ENCODE results near the gene DYRK3.

DYRK3 gene

GRCh38 chr1:206662396-206663092, 27.2 kb downstream of the DYRK3 start:
- no peak for DNase-seq

- no peak for DNase-seq
These were observed 28.0 kb downstream of the DYRK3 start for GRCh38 chr1:206663362-206663761.

- peak; percentile 76 for DNase-seq
These were observed 28.7 kb downstream of the DYRK3 start for GRCh38 chr1:206663832-206664652.

GRCh38 chr1:206664740-206665139, 29.4 kb downstream of the DYRK3 start:
- no peak for DNase-seq

- DNase-seq: no peak
These were observed 30.8 kb downstream of the DYRK3 start for GRCh38 chr1:206666031-206666561.

- DNase-seq: peak; percentile 25
These were observed 31.8 kb downstream of the DYRK3 start for GRCh38 chr1:206666954-206667665.

GRCh38 chr1:206668351-206668750, 33.0 kb downstream of the DYRK3 start:
- no peak for DNase-seq

GRCh38 chr1:206668874-206669410, 33.6 kb downstream of the DYRK3 start:
- no peak for DNase-seq

- DNase-seq: no peak
These were observed 36.8 kb downstream of the DYRK3 start for GRCh38 chr1:206672011-206672688.

- DNase-seq: peak; percentile 70
These were observed 37.8 kb downstream of the DYRK3 start for GRCh38 chr1:206672844-206673758.

- DNase-seq: no peak
These were observed 38.9 kb downstream of the DYRK3 start for GRCh38 chr1:206674236-206674635.

GRCh38 chr1:206674745-206675175, 39.4 kb downstream of the DYRK3 start:
- no peak for DNase-seq

GRCh38 chr1:206676499-206676898, 41.2 kb downstream of the DYRK3 start:
- peak; percentile 60 for DNase-seq

- no peak for DNase-seq
These were observed 43.2 kb downstream of the DYRK3 start for GRCh38 chr1:206678490-206678889.

GRCh38 chr1:206679738-206680211, 44.4 kb downstream of the DYRK3 start:
- peak; percentile 89 for DNase-seq

- DNase-seq: no peak
These were observed 44.9 kb downstream of the DYRK3 start for GRCh38 chr1:206680279-206680678.

GRCh38 chr1:206681359-206681758, 46.0 kb downstream of the DYRK3 start:
- no peak for DNase-seq

GRCh38 chr1:206682111-206682510, 46.8 kb downstream of the DYRK3 start:
- DNase-seq: peak; percentile 26

- DNase-seq: no peak
These were observed 48.0 kb downstream of the DYRK3 start for GRCh38 chr1:206683313-206683712.

GRCh38 chr1:206684003-206684402, 48.7 kb downstream of the DYRK3 start:
- DNase-seq: no peak
